B cell (primary cell): Measurements from ENCODE around the gene CDC45.

Source experiments
- EZH2 ChIP-seq: IDR thresholded peaks from 2 replicates; pipeline ENCODE4 v1.6.1; 2012; ENCODE audit warnings: borderline replicate concordance, low read depth, mild to moderate bottlenecking, moderate library complexity, low read length; ENCODE audit not compliant: insufficient read depth, poor library complexity, severe bottlenecking
- TF ChIP-seq, protein P1 (sequence below): fragments of 200-600 bp; IDR thresholded peaks from one replicate; pipeline ENCODE4 v1.8.0; 2022; ENCODE audit warnings: antibody characterized with exemption, mild to moderate bottlenecking

DNA sequence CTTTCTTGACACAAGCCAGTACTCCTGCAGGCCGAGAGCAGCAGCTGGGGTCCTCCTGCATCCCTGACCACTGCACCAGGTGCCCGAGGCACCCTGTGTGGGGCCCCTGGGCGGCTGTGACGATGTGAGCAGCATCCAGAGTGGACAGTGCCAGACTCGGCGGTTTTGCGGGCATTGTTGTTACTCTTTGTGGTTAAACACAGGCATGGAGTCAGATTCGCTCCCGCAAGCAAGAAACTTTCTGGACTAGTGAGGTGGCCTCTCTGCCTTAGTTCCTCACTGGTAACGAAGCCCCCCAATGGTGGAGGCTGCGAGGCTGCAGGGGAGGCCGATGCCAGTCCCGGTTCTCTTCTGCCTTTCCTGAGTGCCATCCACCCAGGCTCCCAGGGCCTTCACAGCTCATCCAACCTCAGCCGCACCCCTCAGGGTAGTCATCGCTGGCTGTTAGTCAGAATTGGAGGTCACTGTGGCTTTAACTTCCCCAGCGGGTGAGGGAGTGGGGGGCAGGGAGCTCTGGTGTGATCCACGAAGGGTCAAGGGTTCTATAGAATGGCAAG, 48.2 kb downstream of the CDC45 start:
- TF ChIP-seq, protein P1, sequence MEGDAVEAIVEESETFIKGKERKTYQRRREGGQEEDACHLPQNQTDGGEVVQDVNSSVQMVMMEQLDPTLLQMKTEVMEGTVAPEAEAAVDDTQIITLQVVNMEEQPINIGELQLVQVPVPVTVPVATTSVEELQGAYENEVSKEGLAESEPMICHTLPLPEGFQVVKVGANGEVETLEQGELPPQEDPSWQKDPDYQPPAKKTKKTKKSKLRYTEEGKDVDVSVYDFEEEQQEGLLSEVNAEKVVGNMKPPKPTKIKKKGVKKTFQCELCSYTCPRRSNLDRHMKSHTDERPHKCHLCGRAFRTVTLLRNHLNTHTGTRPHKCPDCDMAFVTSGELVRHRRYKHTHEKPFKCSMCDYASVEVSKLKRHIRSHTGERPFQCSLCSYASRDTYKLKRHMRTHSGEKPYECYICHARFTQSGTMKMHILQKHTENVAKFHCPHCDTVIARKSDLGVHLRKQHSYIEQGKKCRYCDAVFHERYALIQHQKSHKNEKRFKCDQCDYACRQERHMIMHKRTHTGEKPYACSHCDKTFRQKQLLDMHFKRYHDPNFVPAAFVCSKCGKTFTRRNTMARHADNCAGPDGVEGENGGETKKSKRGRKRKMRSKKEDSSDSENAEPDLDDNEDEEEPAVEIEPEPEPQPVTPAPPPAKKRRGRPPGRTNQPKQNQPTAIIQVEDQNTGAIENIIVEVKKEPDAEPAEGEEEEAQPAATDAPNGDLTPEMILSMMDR, result no peak
- TF ChIP-seq EZH2, result no peak
